RWPE2 (cell line): ENCODE measurements around the gene OTUD7B.

ENCODE experiments used
- ATAC-seq: fragments of 200-7000 bp; cut with Tn5 transposase; 3 replicates; pipeline ENCODE4 v1.9.1; 2021; ENCODE audit warnings: low read depth
- DNase-seq: peaks from one replicate; pipeline ENCODE4 v3.0.0-alpha.2; 2020; ENCODE audit warnings: low spot score
- H3K27ac ChIP-seq: fragments of 450-650 bp; 2 replicates; pipeline ENCODE4 v1.5.1; 2017; ENCODE audit warnings: mild to moderate bottlenecking; ENCODE audit not compliant: poor library complexity, severe bottlenecking
- H3K27me3 ChIP-seq: fragments of 250-450 bp; sonication (Bioruptor Pico); 2 replicates; pipeline ENCODE4 v1.5.1; 2021; ENCODE audit warnings: mild to moderate bottlenecking, moderate library complexity; ENCODE audit not compliant: insufficient read depth, poor library complexity, severe bottlenecking
- H3K36me3 ChIP-seq: fragments of 250-450 bp; sonication (Bioruptor Pico); 2 replicates; pipeline ENCODE4 v1.5.1; 2020; ENCODE audit warnings: low read depth, mild to moderate bottlenecking, moderate library complexity
- H3K4me1 ChIP-seq: fragments of 250-450 bp; sonication (Bioruptor Pico); 2 replicates; pipeline ENCODE4 v1.5.1; 2021; ENCODE audit warnings: mild to moderate bottlenecking, moderate library complexity; ENCODE audit not compliant: insufficient read depth, poor library complexity, severe bottlenecking
- H3K4me3 ChIP-seq: fragments of 250-450 bp; sonication (Bioruptor Pico); 2 replicates; pipeline ENCODE4 v1.5.1; 2021; ENCODE audit warnings: mild to moderate bottlenecking, moderate library complexity; ENCODE audit not compliant: severe bottlenecking
- H3K9me3 ChIP-seq: fragments of 250-450 bp; sonication (Bioruptor Pico); 2 replicates; pipeline ENCODE4 v1.5.1; 2021; ENCODE audit warnings: mild to moderate bottlenecking, moderate library complexity; ENCODE audit not compliant: severe bottlenecking
- CTCF ChIP-seq: fragments of 450-650 bp; IDR thresholded peaks from one replicate; pipeline ENCODE4 v1.5.1; 2017; ENCODE audit warnings: mild to moderate bottlenecking, moderate library complexity; ENCODE audit not compliant: poor library complexity, severe bottlenecking

The OTUD7B gene

GRCh38 chr1:150005606-150006005, 4.9 kb downstream of the OTUD7B start:
- H3K4me3 ChIP-seq: no peak overlapping the region
- no peaks in the 10 kb centered on the region for H3K27me3 ChIP-seq
- H3K4me1 ChIP-seq: peaks cover 18% of the 10 kb centered on the region
- H3K27ac ChIP-seq: no peak overlapping the region
- peaks cover 32% of the 10 kb centered on the region for H3K36me3 ChIP-seq
- DNase-seq (no peak), ATAC-seq (no peak)
- no peak for TF ChIP-seq CTCF
- no peaks in the 10 kb centered on the region for H3K9me3 ChIP-seq

GRCh38 chr1:150003801-150004200, 6.7 kb downstream of the OTUD7B start:
- Histone ChIP-seq H3K27me3 (no peaks in the 10 kb centered on the region), H3K4me1 (peaks cover 18% of the 10 kb centered on the region), H3K36me3 (peaks cover 48% of the 10 kb centered on the region), H3K9me3 (no peaks in the 10 kb centered on the region), H3K4me3 (no peak overlapping the region), H3K27ac (no peak overlapping the region)
- TF ChIP-seq CTCF: no peak
- ATAC-seq (no peak), DNase-seq (no peak)

GRCh38 chr1:150002217-150002616, 8.3 kb downstream of the OTUD7B start:
- no peak overlapping the region for H3K27ac ChIP-seq
- H3K9me3 ChIP-seq: no peaks in the 10 kb centered on the region
- H3K36me3 ChIP-seq: peaks cover 56% of the 10 kb centered on the region
- peaks cover 8% of the 10 kb centered on the region for H3K4me1 ChIP-seq
- no peaks in the 10 kb centered on the region for H3K27me3 ChIP-seq
- no peak for DNase-seq
- TF ChIP-seq CTCF: no peak
- peak; percentile 55; the same call in 2 of the 3 replicates for ATAC-seq
- H3K4me3 ChIP-seq: no peak overlapping the region

GRCh38 chr1:150001415-150001814, 9.1 kb downstream of the OTUD7B start:
- H3K9me3 ChIP-seq: no peaks in the 10 kb centered on the region
- H3K27me3 ChIP-seq: no peaks in the 10 kb centered on the region
- peaks cover 58% of the 10 kb centered on the region for H3K36me3 ChIP-seq
- H3K27ac ChIP-seq: no peak overlapping the region
- no peak overlapping the region for H3K4me3 ChIP-seq
- DNase-seq (no peak), ATAC-seq (no peak)
- peaks cover 14% of the 10 kb centered on the region for H3K4me1 ChIP-seq
- TF ChIP-seq CTCF: no peak

- Histone ChIP-seq H3K9me3 (no peaks in the 10 kb centered on the region), H3K27me3 (no peaks in the 10 kb centered on the region), H3K4me3 (no peak overlapping the region), H3K27ac (peak overlapping the region; percentile 65), H3K36me3 (peaks cover 41% of the 10 kb centered on the region), H3K4me1 (peaks cover 35% of the 10 kb centered on the region)
- ATAC-seq (no peak), DNase-seq (no peak)
- no peak for TF ChIP-seq CTCF
Measured at GRCh38 chr1:149997585-149998262, 12.8 kb downstream of the OTUD7B start.
